Kidney epithelial cell (primary cell): ENCODE results near the gene NPAS4. TPM values are rescaled to one million over a fixed set of nuclear protein-coding genes. Genes with fewer than 3 reads are reported as not detected.

Experiments
- DNase-seq: peaks from one replicate; pipeline ENCODE4 v3.0.0-alpha.2; 2010; ENCODE audit warnings: low read depth
- H3K27me3 ChIP-seq: 2 replicates; pipeline ENCODE4 v1.6.0; 2011; ENCODE audit warnings: low read length; ENCODE audit not compliant: control insufficient read depth, insufficient read depth
- H3K36me3 ChIP-seq: 2 replicates; pipeline ENCODE4 v1.5.1; 2011; ENCODE audit warnings: low read length; ENCODE audit not compliant: control insufficient read depth, insufficient read depth
- H3K4me3 ChIP-seq: 2 replicates; pipeline ENCODE4 v1.5.1; 2011; ENCODE audit warnings: low read depth, mild to moderate bottlenecking, control low read depth, low read length
- CTCF ChIP-seq: IDR thresholded peaks from 2 replicates; pipeline ENCODE4 v1.5.1; 2011; ENCODE audit warnings: mild to moderate bottlenecking, moderate library complexity, low read length, control low read depth, inconsistent platforms; ENCODE audit not compliant: insufficient read depth, poor library complexity, severe bottlenecking
- total RNA-seq: library from RNA; depleted of rRNA; stranded (reverse); fragments of >200 nt; gene quantifications from 2 replicates; pipeline ENCODE4 v1.2.3, GENCODE V29; 2015

NPAS4 gene
- total RNA-seq, 1 donor from 2014 or later: not detected

DNA sequence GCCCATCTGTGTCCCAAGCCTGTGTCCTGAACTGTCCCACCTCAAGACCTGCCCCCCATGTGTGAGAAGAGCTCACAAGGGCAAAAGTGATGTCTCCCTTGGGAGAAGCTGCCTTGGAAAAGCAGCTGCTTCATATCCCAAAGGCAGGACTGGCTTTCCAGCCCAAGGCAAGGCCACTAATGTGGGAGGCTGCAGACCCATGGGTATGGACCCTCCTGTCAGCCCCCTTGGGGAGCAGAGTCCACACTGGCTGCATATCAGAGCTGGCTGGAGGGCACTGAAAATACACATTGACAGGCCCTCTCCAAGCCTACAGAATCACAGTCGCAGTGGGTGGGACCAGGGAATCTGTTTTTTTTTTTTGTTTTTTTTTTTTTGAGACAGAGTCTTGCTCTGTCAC is 48.6 kb downstream of the NPAS4 start:
- no peak for DNase-seq
- no peak for TF ChIP-seq CTCF
- H3K27me3 ChIP-seq: no peaks in the 10 kb centered on the region
- no peak overlapping the region for H3K4me3 ChIP-seq
- H3K36me3 ChIP-seq: no peaks in the 10 kb centered on the region

DNA sequence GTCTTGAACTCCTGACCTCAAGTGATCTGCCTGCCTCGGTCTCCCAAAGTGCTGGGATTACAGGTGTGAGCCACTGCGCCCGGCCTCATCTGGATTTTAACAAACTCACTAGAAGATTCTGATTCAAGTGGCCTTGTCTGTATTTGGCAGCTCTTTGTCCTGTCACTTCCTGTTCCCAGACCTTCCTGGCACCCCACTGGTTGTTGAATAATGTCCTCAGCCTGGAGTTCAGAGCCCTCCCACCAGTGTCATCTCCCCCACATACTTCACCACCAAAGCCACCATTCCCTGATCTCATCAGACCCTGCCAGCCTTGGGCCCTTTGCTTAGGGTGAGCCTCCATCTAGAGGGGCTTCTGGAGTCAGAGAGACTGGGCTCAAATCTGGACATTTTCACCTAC is 49.2 kb downstream of the NPAS4 start:
- Histone ChIP-seq H3K36me3 (no peaks in the 10 kb centered on the region), H3K27me3 (no peaks in the 10 kb centered on the region), H3K4me3 (no peak overlapping the region)
- no peak for TF ChIP-seq CTCF
- no peak for DNase-seq

GRCh38 chr11:66471142-66471541 is 50.3 kb downstream of the NPAS4 start:
- no peak overlapping the region for H3K4me3 ChIP-seq
- TF ChIP-seq CTCF: no peak
- DNase-seq: no peak
- no peaks in the 10 kb centered on the region for H3K27me3 ChIP-seq
- H3K36me3 ChIP-seq: no peaks in the 10 kb centered on the region

DNA sequence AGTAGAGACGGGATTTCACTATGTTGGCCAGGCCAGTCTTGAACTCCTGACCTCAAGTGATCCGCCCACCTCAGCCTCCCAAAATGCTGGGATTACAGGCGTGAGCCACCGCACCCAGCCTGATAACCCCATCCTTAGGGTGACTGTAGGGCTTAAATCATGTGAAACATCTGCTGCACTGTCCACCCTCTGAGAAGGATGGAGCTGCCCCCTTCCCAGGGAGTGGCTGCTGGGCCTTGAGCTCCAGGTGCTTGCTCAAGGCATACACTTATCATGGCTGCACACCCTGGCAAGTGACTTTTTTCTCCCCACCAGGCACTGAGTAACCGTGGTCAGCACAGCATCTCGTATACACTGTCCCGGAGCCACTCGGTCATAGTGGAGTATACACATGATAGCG is 51.2 kb downstream of the NPAS4 start:
- Histone ChIP-seq H3K36me3 (no peaks in the 10 kb centered on the region), H3K27me3 (no peaks in the 10 kb centered on the region), H3K4me3 (no peak overlapping the region)
- TF ChIP-seq CTCF: no peak
- DNase-seq: no peak

DNA sequence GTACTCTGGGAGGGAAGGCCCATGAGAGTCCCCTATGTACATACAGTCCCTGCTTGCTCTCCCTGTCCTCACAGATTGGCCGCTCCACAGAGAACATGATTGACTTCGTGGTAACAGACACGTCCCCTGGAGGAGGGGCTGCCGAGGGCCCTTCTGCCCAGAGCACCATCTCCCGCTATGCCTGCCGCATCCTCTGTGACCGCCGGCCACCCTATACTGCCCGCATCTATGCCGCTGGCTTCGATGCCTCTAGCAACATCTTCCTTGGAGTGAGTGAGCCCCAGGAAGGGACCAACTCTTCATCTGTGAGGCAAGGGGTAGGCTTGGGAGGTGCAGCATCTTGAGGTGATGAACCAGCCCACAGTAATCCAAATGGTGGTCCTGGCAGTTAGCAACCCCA is 52.3 kb downstream of the NPAS4 start:
- Histone ChIP-seq H3K36me3 (no peaks in the 10 kb centered on the region), H3K4me3 (no peak overlapping the region), H3K27me3 (no peaks in the 10 kb centered on the region)
- no peak for DNase-seq
- TF ChIP-seq CTCF: no peak

- no peak for DNase-seq
- H3K27me3 ChIP-seq: no peaks in the 10 kb centered on the region
- no peak overlapping the region for H3K4me3 ChIP-seq
- no peaks in the 10 kb centered on the region for H3K36me3 ChIP-seq
- no peak for TF ChIP-seq CTCF
These were observed 53.0 kb downstream of the NPAS4 start for GRCh38 chr11:66473608-66474515.
